GM12892 (cell line): Measurements from ENCODE around the gene EFCAB7.
A peak's percentile ranks its signal among the peaks of the same experiment; 100 is the strongest.

Source experiments
- DNase-seq: peaks from one replicate; pipeline ENCODE4 v3.0.0; 2011; ENCODE audit not compliant: insufficient read length
- FAIRE-seq: peaks from 2 replicates; lab custom pipeline; 2011; peaks lifted over from hg19 to GRCh38; lab: Jason Lieb, UNC
- POLR2A ChIP-seq: IDR thresholded peaks from 2 replicates; pipeline ENCODE4 v1.6.1; 2011; ENCODE audit warnings: low read depth, low read length, control low read depth
- POLR2AphosphoS5 ChIP-seq: IDR thresholded peaks from 2 replicates; pipeline ENCODE4 v1.6.1; 2011; ENCODE audit warnings: low read depth, low read length, control low read depth
- TAF1 ChIP-seq: IDR thresholded peaks from 2 replicates; pipeline ENCODE4 v1.6.1; 2011; ENCODE audit warnings: low read depth, mild to moderate bottlenecking, control low read depth, low read length, borderline replicate concordance

EFCAB7 gene

GRCh38 chr1:63593886-63594605 is 70.7 kb downstream of the EFCAB7 start:
- TF ChIP-seq POLR2AphosphoS5, result no peak
- TF ChIP-seq TAF1, result 0 out of 2 replicates have a peak, but pooled peaks have one; percentile 10
- TF ChIP-seq POLR2A, result peak; percentile 5; the same call in 1 of the 2 replicates
- DNase-seq, result peak; percentile 41
- FAIRE-seq, result no peak

- no peak for FAIRE-seq
- no peak for TF ChIP-seq TAF1
- TF ChIP-seq POLR2AphosphoS5, result no peak
- TF ChIP-seq POLR2A, result no peak
- no peak for DNase-seq
These were observed 72.1 kb downstream of the EFCAB7 start for GRCh38 chr1:63595435-63595834.

GRCh38 chr1:63599799-63600198 is 76.5 kb downstream of the EFCAB7 start:
- TF ChIP-seq TAF1 (no peak), POLR2AphosphoS5 (no peak), POLR2A (no peak)
- FAIRE-seq, result no peak
- DNase-seq, result no peak

- TF ChIP-seq POLR2A, result no peak
- TF ChIP-seq POLR2AphosphoS5, result no peak
- TF ChIP-seq TAF1, result no peak
- no peak for FAIRE-seq
These were observed 76.9 kb downstream of the EFCAB7 start for GRCh38 chr1:63600248-63600647.

GRCh38 chr1:63601061-63601460 is 77.7 kb downstream of the EFCAB7 start:
- DNase-seq, result no peak
- no peak for TF ChIP-seq POLR2AphosphoS5
- no peak for TF ChIP-seq POLR2A
- TF ChIP-seq TAF1, result no peak
- FAIRE-seq, result no peak

More at GRCh38 chr1:63600248-63600647, 76.9 kb downstream of the EFCAB7 start:
- DNase-seq, result no peak

- no peak for DNase-seq
- no peak for FAIRE-seq
These were observed 78.1 kb downstream of the EFCAB7 start for GRCh38 chr1:63601463-63601862.

GRCh38 chr1:63601912-63602311 is 78.6 kb downstream of the EFCAB7 start:
- FAIRE-seq (no peak), DNase-seq (no peak)
- no peak for TF ChIP-seq POLR2A
- no peak for TF ChIP-seq POLR2AphosphoS5
- no peak for TF ChIP-seq TAF1

More at GRCh38 chr1:63601463-63601862, 78.1 kb downstream of the EFCAB7 start:
- TF ChIP-seq TAF1, result no peak
- TF ChIP-seq POLR2A, result no peak
- no peak for TF ChIP-seq POLR2AphosphoS5

- peak; percentile 5 for FAIRE-seq
- no peak for TF ChIP-seq TAF1
- no peak for TF ChIP-seq POLR2AphosphoS5
- no peak for TF ChIP-seq POLR2A
- no peak for DNase-seq
These were observed 79.3 kb downstream of the EFCAB7 start for GRCh38 chr1:63602629-63603028.

GRCh38 chr1:63603810-63604209 is 80.5 kb downstream of the EFCAB7 start:
- DNase-seq, result no peak
- FAIRE-seq, result no peak
- no peak for TF ChIP-seq TAF1
- no peak for TF ChIP-seq POLR2AphosphoS5
- no peak for TF ChIP-seq POLR2A

- FAIRE-seq (no peak), DNase-seq (no peak)
- no peak for TF ChIP-seq TAF1
- no peak for TF ChIP-seq POLR2A
- no peak for TF ChIP-seq POLR2AphosphoS5
These were observed 84.0 kb downstream of the EFCAB7 start for GRCh38 chr1:63607322-63607721.

- DNase-seq, result no peak
- no peak for TF ChIP-seq POLR2A
- TF ChIP-seq TAF1, result no peak
- TF ChIP-seq POLR2AphosphoS5, result no peak
- FAIRE-seq, result no peak
These were observed 87.9 kb downstream of the EFCAB7 start for GRCh38 chr1:63611231-63611630.

- TF ChIP-seq POLR2AphosphoS5 (no peak), TAF1 (no peak), POLR2A (no peak)
- FAIRE-seq, result no peak
- no peak for DNase-seq
These were observed 89.2 kb downstream of the EFCAB7 start for GRCh38 chr1:63612564-63612963.
